ENCODE data around the gene EAF1.
"Not testable (repeated sequence)": the region's sequence is repeated elsewhere in the genome, so short reads cannot be mapped to it uniquely, and the experiment has no call there.

Gene EAF1

GRCh38 chr3:15409239-15409638 is 18.2 kb upstream of the EAF1 start:
- no peak for DNase-seq

GRCh38 chr3:15409774-15410173 is 17.6 kb upstream of the EAF1 start:
- DNase-seq: no peak

DNA sequence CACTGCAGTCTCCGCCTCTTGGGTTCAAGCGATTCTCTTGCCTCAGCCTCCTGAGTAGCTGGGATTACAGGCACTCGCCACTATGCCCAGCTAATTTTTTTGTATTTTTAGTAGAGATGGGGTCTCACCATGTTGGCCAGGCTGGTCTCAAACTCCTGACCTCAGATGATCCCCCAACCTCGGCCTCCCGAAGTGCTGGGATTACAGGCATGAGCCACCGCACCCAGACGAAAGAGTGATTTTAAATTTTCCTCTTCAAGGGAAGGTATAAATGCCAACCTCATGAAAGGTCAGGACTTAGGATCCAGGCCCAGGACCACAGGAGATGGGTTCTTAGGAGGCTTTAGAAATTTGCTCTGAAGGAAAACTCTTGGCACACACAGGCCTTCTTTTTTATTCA is 16.4 kb upstream of the EAF1 start:
- not testable (repeated sequence) for DNase-seq

DNA sequence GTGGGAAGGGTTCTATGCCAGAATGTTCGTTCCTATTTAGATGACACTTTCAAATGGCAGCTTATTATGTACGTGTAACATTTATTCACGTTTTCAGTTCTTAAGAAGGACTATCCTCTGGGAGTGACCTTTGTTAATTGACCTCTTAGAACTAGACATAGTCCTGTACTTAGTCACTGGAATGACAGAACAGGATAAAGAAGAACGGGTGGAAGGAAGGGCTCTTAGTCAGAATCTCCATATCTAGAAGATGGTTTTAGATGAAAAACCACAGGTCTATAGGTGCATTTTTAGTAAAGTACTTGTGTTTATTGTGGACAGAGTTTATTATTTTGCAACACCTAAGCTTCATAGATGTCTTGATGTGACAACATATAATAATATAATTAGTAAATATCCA is 6.5 kb upstream of the EAF1 start:
- DNase-seq: no peak

DNA sequence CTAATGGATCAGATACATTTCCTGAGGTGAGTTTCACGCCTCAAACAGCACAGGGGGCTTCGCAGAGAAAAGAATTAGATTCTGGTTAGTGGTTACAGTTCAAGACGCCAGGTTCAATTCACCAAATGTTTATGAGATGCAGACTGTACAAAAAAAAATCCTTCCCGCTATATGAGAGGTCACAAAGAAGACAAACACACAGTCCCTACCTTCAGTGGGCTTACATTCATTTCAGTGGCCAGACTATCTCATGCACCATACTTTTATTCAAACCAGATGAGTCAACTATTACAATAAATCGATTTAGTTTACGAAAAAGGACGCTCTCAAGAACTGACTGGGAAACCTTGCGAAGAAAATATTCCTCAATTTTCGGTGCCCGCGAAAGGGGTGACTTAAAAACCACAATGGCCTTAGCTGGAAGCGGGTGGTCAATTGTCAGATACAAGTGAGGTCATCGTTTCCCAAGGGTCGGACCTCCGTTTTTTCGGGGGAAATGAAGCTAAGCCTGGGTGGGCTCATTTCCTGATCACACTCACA is 749 bp upstream of the EAF1 start:
- DNase-seq: no peak

GRCh38 chr3:15427981-15428380 is 583 bp downstream of the EAF1 start:
- DNase-seq: no peak

DNA sequence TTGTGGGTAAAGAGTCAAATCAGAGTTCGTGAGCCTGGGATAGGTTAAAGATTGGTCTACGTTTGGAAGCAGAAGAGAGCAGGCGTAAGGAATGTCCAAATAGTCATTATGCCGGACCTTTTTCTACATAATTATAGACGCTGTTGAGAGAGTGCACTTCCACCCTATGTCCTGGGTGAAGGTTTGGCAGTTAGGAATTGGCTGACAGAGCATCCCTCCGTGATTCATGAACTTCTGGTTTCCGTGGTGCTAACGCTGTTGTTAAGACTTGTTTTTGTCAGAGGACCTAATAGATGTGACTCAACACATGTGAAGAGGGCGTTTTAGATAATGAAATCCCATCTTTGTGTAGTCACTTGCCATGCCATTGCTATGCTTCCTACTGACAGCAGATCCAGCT is 1.1 kb downstream of the EAF1 start:
- no peak for DNase-seq

- no peak for DNase-seq
Observed at GRCh38 chr3:15429080-15429479, 1.7 kb downstream of the EAF1 start.

DNA sequence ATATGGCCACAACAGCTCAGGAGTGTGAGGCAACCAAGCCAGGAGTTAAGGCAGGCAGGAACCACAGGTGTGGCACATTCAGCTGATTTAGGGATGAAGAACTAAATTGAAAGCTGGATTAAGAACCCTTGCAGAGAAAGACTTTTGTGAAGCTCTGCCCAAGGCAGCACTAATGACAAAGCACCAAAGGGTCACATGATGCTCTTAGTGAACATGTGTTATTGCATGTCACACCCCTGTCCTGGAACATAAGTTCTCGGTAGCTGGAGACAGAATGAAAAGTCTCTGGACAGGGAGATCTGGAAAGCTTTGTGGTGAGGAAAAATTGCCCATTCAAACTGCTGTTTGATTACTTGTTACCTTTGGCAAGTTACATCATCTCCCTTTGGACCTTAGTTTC is 3.2 kb downstream of the EAF1 start:
- DNase-seq: no peak

DNA sequence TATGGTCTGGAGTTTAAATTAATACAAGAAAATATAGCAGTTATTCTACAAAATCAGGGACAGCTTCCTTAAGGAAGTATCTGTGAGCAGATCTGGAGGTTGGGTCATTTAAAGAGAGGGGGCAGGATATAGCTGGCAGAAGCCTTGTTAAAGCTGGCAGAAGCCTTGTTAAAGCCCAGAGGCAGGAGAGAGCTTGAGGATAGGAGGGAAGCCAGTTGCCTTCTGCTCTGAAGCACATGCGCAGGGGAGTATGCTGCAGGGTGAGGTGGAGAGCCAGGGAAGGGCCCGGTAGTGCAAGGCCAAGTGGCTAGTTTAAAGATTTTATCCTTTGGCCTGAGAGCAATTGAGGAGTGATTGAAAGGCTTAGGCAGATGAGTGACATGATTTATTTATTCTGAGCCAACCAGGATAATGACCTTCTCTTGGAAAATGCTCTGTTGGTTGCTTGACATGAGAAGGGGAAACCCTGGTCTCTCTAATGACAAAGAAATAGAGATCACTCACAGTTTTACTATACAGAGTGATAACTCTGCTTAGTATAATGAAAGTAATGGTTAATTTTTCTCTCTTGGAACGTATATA is 3.9 kb downstream of the EAF1 start:
- DNase-seq: no peak

GRCh38 chr3:15433531-15433930 is 6.1 kb downstream of the EAF1 start:
- DNase-seq: no peak

- no peak for DNase-seq
Observed at GRCh38 chr3:15434756-15435155, 7.4 kb downstream of the EAF1 start.

DNA sequence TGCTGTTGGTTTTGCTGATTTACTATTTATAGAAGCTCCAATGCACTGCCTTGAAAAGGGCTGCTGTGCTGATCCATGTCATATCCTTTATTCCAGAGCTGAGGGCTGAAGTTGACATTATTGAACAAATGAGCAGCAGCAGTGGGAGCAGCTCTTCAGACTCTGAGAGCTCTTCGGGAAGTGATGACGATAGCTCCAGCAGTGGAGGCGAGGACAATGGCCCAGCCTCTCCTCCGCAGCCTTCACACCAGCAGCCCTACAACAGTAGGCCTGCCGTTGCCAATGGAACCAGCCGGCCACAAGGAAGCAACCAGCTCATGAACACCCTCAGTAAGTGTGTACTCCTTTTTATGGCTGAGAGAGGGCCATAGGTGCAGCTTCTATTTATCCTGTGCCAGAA is 8.8 kb downstream of the EAF1 start:
- DNase-seq: no peak

DNA sequence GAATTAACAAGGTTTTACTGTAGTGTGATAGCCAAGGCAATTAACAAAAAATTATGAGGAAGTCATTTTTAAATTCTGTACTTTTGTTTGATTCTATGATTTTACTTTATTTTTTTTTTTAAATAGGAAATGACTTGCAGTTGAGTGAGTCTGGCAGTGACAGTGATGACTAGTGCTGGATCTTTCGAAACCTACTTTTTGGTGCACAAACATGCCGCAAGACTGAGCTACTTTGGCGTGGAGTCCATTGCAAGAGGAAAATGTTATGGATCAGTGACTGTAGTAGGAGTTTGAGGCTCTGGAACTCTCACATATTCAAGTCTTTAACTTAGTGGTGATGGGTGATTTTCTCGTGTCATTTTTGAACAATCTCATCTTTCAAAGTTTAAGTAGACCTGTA is 11.6 kb downstream of the EAF1 start:
- no peak for DNase-seq

DNA sequence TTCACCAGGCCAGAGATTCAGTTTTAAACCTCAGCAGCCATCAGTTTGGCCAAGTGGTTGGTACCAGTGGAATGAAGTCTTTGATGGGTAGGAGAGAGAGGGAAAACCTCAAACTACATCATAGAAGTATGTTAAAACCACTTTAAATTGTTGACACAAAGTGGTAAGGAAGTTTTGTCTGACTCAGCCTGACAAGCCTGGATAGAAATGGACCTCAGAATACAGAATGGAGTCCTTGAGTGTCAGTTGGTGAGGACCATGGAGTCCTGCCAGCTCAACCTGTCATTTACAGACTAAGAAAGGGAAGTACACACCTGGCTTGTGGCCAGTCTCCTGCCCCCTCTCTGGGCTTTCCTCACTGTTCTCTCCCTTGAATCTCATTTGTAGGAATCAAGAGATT is 12.1 kb downstream of the EAF1 start:
- no peak for DNase-seq

GRCh38 chr3:15440891-15441290 is 13.5 kb downstream of the EAF1 start:
- no peak for DNase-seq

GRCh38 chr3:15443826-15444524 is 16.6 kb downstream of the EAF1 start:
- no peak for DNase-seq

DNA sequence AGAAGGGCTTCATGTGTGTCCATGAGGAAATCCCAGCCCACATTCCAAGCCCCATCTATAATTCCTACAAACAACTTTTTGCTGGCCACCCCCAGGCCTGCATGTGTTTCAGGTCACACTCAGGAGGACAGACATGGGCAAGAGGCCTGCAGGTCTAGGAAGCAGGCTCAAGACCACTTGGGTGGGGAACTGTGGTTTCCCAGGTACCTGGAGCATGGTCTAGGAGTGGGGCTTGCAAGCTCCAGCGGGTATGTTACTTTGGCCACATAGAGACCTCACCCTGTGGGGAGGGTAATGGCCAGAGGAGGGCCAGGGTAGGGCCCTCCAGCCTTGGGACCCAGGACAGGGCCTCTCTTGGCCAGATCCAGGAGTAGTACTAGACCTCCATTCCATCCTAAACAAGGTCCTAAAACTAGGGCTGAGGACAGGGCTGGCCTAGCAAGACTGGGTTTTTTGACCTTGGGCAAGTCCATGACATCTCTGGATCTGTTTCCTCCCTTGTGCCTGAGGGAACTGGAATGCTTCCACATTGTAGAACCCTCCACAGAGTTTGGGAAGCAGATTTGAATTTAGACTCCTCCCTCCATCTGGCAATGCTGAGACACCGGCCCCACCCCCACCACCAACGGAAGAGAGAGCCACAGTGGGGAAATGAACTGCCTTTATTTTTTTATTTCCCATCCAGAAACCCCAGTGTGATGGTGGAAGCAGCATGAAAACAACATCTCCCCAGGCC is 22.3 kb downstream of the EAF1 start:
- no peak for DNase-seq

DNA sequence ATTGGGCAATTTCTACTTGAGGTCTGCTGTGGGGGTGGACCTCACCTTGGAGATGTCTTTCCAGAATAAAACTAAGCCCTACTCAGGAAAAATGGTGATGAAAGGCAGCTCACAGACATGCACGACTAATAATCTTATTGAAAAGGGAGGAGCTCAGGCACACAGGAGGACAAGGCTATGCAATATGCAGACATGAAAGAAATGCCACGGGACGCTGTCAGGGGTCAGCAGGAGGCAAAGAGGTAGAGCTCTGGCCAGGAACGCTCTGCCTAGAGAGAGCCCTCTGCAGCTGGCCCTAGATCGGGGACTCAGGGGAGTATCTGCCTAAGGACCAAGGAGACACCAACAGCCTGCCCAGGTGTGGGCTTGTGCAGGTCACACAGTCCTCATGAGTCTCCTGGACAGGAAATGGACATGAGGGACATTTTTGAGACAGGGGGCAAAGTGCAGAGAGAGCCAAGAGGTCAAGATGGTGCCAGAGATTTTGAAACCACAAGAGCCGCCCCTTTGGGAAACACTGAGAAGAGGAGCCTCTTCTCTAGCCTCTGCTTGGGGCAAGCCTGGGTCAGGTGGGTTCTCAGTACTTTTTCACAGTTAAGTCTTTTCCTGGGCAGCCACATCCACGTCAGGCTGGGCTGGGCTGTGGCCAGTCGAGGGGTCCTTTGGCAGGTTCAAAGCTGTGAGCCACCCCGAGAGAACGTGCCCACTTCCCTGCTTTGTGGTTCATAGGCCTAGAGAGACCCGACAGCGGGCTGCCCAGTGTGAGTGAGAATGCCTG is 23.2 kb downstream of the EAF1 start:
- no peak for DNase-seq

GRCh38 chr3:15451216-15452113 is 24.1 kb downstream of the EAF1 start:
- no peak for DNase-seq

DNA sequence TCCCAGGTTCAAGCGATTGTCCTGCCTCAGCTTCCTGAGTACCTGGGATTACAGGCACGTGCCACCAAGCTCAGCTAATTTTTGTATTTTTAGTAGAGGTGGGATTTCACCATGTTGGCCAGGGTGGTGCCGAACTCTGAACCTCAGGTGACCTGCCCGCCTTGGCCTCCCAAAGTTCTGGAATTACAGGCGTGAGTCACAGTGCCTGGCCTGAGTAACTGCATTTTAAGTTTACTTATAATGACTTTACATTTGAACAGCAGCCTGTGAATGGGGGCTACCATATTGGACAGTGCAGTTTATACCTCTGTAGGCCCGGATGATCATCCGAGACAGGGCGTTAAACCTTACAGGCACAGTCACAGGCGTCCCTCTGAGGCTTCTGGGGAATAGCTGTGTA is 24.8 kb downstream of the EAF1 start:
- no peak for DNase-seq

GRCh38 chr3:15452961-15453360 is 25.6 kb downstream of the EAF1 start:
- DNase-seq: no peak
